Fibroblast of lung (primary cell): Measurements from ENCODE around the gene RALGDS.

Experiments used
- CTCF ChIP-seq, 2 donors: IDR thresholded peaks in 1 of 2; conservative IDR thresholded peaks in 1 of 2; 1 replicate in 1 of 2; 2 replicates in 1 of 2; pipeline ENCODE4 v1.5.1; 2011 to 2012; ENCODE audit warnings: low read length in 2 of 2, control low read depth in 1 of 2, inconsistent platforms in 1 of 2, low read depth in 1 of 2, mild to moderate bottlenecking in 1 of 2
- EZH2 ChIP-seq: IDR thresholded peaks from 2 replicates; pipeline ENCODE4 v1.5.1; 2012; ENCODE audit warnings: low read length, control low read depth, mild to moderate bottlenecking; ENCODE audit errors: missing control alignments

- TF ChIP-seq CTCF (conservative IDR thresholded peaks at IDR 0.05 in 1 of 2, IDR thresholded peaks at IDR 0.05 in 1 of 2; ENCODE audit: low read depth in 1 of 2, low read length in 2 of 2) (no peak), EZH2 (no peak)
These were observed 1.8 kb downstream of the RALGDS start for GRCh38 chr9:133119103-133119845.
